Mesendoderm (in vitro differentiated cells): ENCODE results near the gene LGR6.

Experiments used
- DNase-seq: peaks from one replicate; pipeline ENCODE4 v3.0.0; 2013
- H2AK5ac ChIP-seq: 2 replicates; pipeline ENCODE4 v1.6.1; 2013; ENCODE audit warnings: low read length, inconsistent platforms
- H2BK120ac ChIP-seq: 2 replicates; pipeline ENCODE4 v1.6.1; 2013; ENCODE audit warnings: low read depth, mild to moderate bottlenecking, low read length, moderate library complexity, mixed read lengths
- H2BK15ac ChIP-seq: replicated peaks from 2 replicates; pipeline ENCODE4 v1.6.1; 2013; ENCODE audit warnings: low read depth, mild to moderate bottlenecking, moderate library complexity
- H2BK5ac ChIP-seq: 2 replicates; pipeline ENCODE4 v1.6.1; 2013; ENCODE audit warnings: low read length, inconsistent platforms
- H3K18ac ChIP-seq: 2 replicates; pipeline ENCODE4 v1.6.1; 2013; ENCODE audit warnings: mild to moderate bottlenecking, low read length, mixed read lengths
- H3K23ac ChIP-seq: one replicate; pipeline ENCODE4 v1.6.1; 2013; ENCODE audit warnings: low read length
- H3K27ac ChIP-seq: 2 replicates; pipeline ENCODE4 v1.5.1; 2013; ENCODE audit warnings: low read depth, mild to moderate bottlenecking, inconsistent platforms, low read length, moderate library complexity
- H3K27me3 ChIP-seq: 2 replicates; pipeline ENCODE4 v1.6.1; 2013; ENCODE audit warnings: low read length, control low read depth, mild to moderate bottlenecking, inconsistent platforms; ENCODE audit not compliant: insufficient read depth, poor library complexity
- H3K36me3 ChIP-seq: 2 replicates; pipeline ENCODE4 v1.6.1; 2013; ENCODE audit warnings: low read length, inconsistent platforms; ENCODE audit not compliant: control insufficient read depth, insufficient read depth
- H3K4ac ChIP-seq: one replicate; pipeline ENCODE4 v1.6.1; 2013; ENCODE audit warnings: low read depth, mild to moderate bottlenecking, low read length, moderate library complexity
- H3K4me1 ChIP-seq: 2 replicates; pipeline ENCODE4 v1.6.1; 2013; ENCODE audit warnings: low read depth, low read length, inconsistent platforms; ENCODE audit not compliant: control insufficient read depth
- H3K4me2 ChIP-seq: 2 replicates; pipeline ENCODE4 v1.6.1; 2013; ENCODE audit warnings: low read length
- H3K4me3 ChIP-seq: 2 replicates; pipeline ENCODE4 v1.5.1; 2013; ENCODE audit warnings: mild to moderate bottlenecking, low read length
- H3K56ac ChIP-seq: one replicate; pipeline ENCODE4 v1.6.1; 2013; ENCODE audit warnings: low read length
- H3K79me1 ChIP-seq: 2 replicates; pipeline ENCODE4 v1.6.1; 2013; ENCODE audit warnings: low read length, inconsistent platforms
- H3K79me2 ChIP-seq: 2 replicates; pipeline ENCODE4 v1.6.1; 2013; ENCODE audit warnings: mild to moderate bottlenecking, low read length; ENCODE audit not compliant: control insufficient read depth, insufficient read depth
- H3K9ac ChIP-seq: 2 replicates; pipeline ENCODE4 v1.6.1; 2013; ENCODE audit warnings: low read length, inconsistent platforms
- H4K5ac ChIP-seq: one replicate; pipeline ENCODE4 v1.6.1; 2013; ENCODE audit warnings: low read length
- H4K8ac ChIP-seq: one replicate; pipeline ENCODE4 v1.6.1; 2013; ENCODE audit warnings: low read depth, mild to moderate bottlenecking, control low read depth, low read length, moderate library complexity
- WGBS: extraction: QIAGEN DNeasy Blood & Tissue Kit; methylation state at CpG from one replicate; pipeline ENCODE4 v1.1.7; 2013; ENCODE audit warnings: low lambda C conversion rate, missing lambda C conversion rate; ENCODE audit not compliant: insufficient coverage; ENCODE audit errors: extremely low coverage; 5-methylcytosine and 5-hydroxymethylcytosine counted together

Gene LGR6

DNA sequence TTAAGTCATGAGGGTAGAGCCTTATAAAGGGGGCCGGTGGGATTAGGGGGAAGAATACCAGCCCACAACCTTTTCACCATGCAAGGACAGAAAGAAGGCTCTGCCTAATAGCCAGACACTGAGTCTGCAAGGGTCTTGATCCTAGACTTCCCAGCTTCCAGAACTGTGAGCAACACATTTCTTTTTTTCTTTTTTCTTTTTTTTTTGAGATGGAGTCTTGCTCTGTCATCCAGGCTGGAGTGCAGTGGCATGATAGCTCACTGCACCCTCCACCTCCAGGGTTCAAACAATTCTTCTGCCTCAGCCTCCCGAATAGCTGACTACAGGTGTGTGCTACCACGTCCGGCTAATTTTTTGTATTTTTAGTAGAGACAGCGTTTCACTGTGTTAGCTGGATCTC lies 47.3 kb upstream of the LGR6 start:
- Histone ChIP-seq H3K23ac (no peak overlapping the region), H2BK120ac (no peak overlapping the region), H3K18ac (no peak overlapping the region), H3K27ac (no peak overlapping the region), H4K5ac (no peak overlapping the region), H3K4me3 (no peak overlapping the region), H3K79me1 (peaks cover 11% of the 10 kb centered on the region), H2BK15ac (no peak overlapping the region), H3K4ac (no peak overlapping the region), H4K8ac (no peak overlapping the region), H3K36me3 (no peaks in the 10 kb centered on the region), H3K4me1 (peaks cover 2% of the 10 kb centered on the region), H3K56ac (no peak overlapping the region), H3K9ac (no peak overlapping the region), H2BK5ac (no peak overlapping the region), H3K4me2 (no peak overlapping the region), H3K27me3 (no peaks in the 10 kb centered on the region), H3K79me2 (peaks cover 18% of the 10 kb centered on the region), H2AK5ac (no peak overlapping the region)
- WGBS, result no CpG with 5 or more reads among the region's 5 CpGs
- DNase-seq, result no peak

DNA sequence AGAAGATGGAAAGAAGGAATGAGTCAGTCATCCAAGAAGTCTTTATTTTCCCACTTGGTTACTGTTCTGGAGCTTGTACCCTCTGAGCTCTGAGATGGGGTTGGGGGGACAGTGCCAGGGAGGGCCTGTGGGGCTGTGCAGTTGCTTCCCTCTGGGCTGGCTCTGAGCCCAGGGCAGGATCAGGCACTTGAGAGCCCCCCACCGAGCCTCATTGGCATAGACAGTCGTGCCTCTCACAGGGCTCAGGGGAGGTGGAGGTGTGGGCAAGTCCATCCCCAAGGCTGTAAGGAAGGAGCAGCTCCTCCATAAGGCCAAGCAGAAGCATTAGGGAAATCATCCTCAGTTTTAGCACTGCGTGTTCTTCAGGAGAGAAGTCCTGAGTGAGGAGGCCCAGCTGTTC lies 46.6 kb upstream of the LGR6 start:
- Histone ChIP-seq H3K27ac (no peak overlapping the region), H3K79me2 (peaks cover 17% of the 10 kb centered on the region), H3K18ac (no peak overlapping the region), H3K56ac (no peak overlapping the region), H4K5ac (no peak overlapping the region), H3K23ac (no peak overlapping the region), H2BK5ac (no peak overlapping the region), H2AK5ac (no peak overlapping the region), H3K27me3 (no peaks in the 10 kb centered on the region), H3K4me3 (no peak overlapping the region), H2BK120ac (no peak overlapping the region), H3K4ac (no peak overlapping the region), H4K8ac (no peak overlapping the region), H3K4me2 (no peak overlapping the region), H2BK15ac (no peak overlapping the region), H3K36me3 (no peaks in the 10 kb centered on the region), H3K79me1 (peaks cover 11% of the 10 kb centered on the region), H3K9ac (no peak overlapping the region), H3K4me1 (peaks cover 2% of the 10 kb centered on the region)
- no CpG with 5 or more reads among the region's 3 CpGs for WGBS
- DNase-seq, result no peak

GRCh38 chr1:202148391-202148790 lies 45.2 kb upstream of the LGR6 start:
- H3K9ac ChIP-seq, result no peak overlapping the region

GRCh38 chr1:202149566-202149965 lies 44.0 kb upstream of the LGR6 start:
- H2AK5ac ChIP-seq, result no peak overlapping the region
- H3K27ac ChIP-seq, result no peak overlapping the region
- no peak overlapping the region for H3K9ac ChIP-seq
- H4K8ac ChIP-seq, result no peak overlapping the region
- H3K23ac ChIP-seq, result no peak overlapping the region
- H3K4ac ChIP-seq, result no peak overlapping the region
- H2BK5ac ChIP-seq, result no peak overlapping the region
- no peak overlapping the region for H3K4me2 ChIP-seq
- no peak for DNase-seq
- no peak overlapping the region for H3K18ac ChIP-seq
- H3K4me1 ChIP-seq, result no peaks in the 10 kb centered on the region
- no peak overlapping the region for H3K4me3 ChIP-seq
- no peaks in the 10 kb centered on the region for H3K36me3 ChIP-seq
- H2BK15ac ChIP-seq, result no peak overlapping the region
- no peaks in the 10 kb centered on the region for H3K79me1 ChIP-seq
- no peaks in the 10 kb centered on the region for H3K79me2 ChIP-seq
- WGBS, result no CpG with 5 or more reads among the region's 4 CpGs
- no peaks in the 10 kb centered on the region for H3K27me3 ChIP-seq
- H4K5ac ChIP-seq, result no peak overlapping the region
- H3K56ac ChIP-seq, result no peak overlapping the region
- H2BK120ac ChIP-seq, result no peak overlapping the region

More at GRCh38 chr1:202148391-202148790, 45.2 kb upstream of the LGR6 start:
- WGBS, result no CpG with 5 or more reads among the region's 4 CpGs
- Histone ChIP-seq H2BK5ac (no peak overlapping the region), H3K4me2 (no peak overlapping the region), H3K23ac (no peak overlapping the region), H3K4me3 (no peak overlapping the region), H3K56ac (no peak overlapping the region), H3K27me3 (no peaks in the 10 kb centered on the region), H3K79me1 (peaks cover 3% of the 10 kb centered on the region), H3K4ac (no peak overlapping the region), H2BK120ac (no peak overlapping the region), H4K8ac (no peak overlapping the region), H3K36me3 (no peaks in the 10 kb centered on the region), H3K18ac (no peak overlapping the region), H3K4me1 (no peaks in the 10 kb centered on the region), H3K27ac (no peak overlapping the region), H2AK5ac (no peak overlapping the region), H2BK15ac (no peak overlapping the region), H4K5ac (no peak overlapping the region), H3K79me2 (peaks cover 3% of the 10 kb centered on the region)
- no peak for DNase-seq

- Histone ChIP-seq H4K8ac (no peak overlapping the region), H3K4me2 (no peak overlapping the region), H3K79me2 (no peaks in the 10 kb centered on the region), H3K18ac (no peak overlapping the region), H3K27me3 (no peaks in the 10 kb centered on the region), H2AK5ac (no peak overlapping the region), H3K27ac (no peak overlapping the region), H3K23ac (no peak overlapping the region), H2BK120ac (no peak overlapping the region), H3K4me1 (no peaks in the 10 kb centered on the region), H2BK15ac (no peak overlapping the region), H3K79me1 (no peaks in the 10 kb centered on the region), H4K5ac (no peak overlapping the region), H3K36me3 (no peaks in the 10 kb centered on the region), H3K4me3 (no peak overlapping the region), H3K9ac (no peak overlapping the region), H3K4ac (no peak overlapping the region), H3K56ac (no peak overlapping the region), H2BK5ac (no peak overlapping the region)
- DNase-seq, result no peak
- no CpG with 5 or more reads among the region's 9 CpGs for WGBS
These were observed 43.4 kb upstream of the LGR6 start for GRCh38 chr1:202150187-202150586.

- Histone ChIP-seq H2BK120ac (no peak overlapping the region), H3K9ac (no peak overlapping the region), H3K4me2 (no peak overlapping the region), H3K18ac (no peak overlapping the region), H2BK15ac (no peak overlapping the region), H4K5ac (no peak overlapping the region), H3K27ac (no peak overlapping the region), H3K4me3 (no peak overlapping the region), H3K56ac (no peak overlapping the region), H3K79me1 (no peaks in the 10 kb centered on the region), H4K8ac (no peak overlapping the region), H3K79me2 (no peaks in the 10 kb centered on the region), H2AK5ac (no peak overlapping the region), H3K4me1 (no peaks in the 10 kb centered on the region), H2BK5ac (no peak overlapping the region), H3K4ac (no peak overlapping the region), H3K23ac (no peak overlapping the region), H3K36me3 (no peaks in the 10 kb centered on the region), H3K27me3 (no peaks in the 10 kb centered on the region)
- no peak for DNase-seq
- no CpG with 5 or more reads among the region's 8 CpGs for WGBS
These were observed 43.0 kb upstream of the LGR6 start for GRCh38 chr1:202150602-202151001.
